NCI-H1105 (cell line): ENCODE results near the gene FUBP1.
"Not testable (repeated sequence)": the region's sequence is repeated elsewhere in the genome, so short reads cannot be mapped to it uniquely, and the experiment has no call there.

ENCODE experiments used
- DNase-seq: peaks from one replicate; lab custom pipeline; 2025; lab: John Stamatoyannopoulos, UW

The FUBP1 gene

DNA sequence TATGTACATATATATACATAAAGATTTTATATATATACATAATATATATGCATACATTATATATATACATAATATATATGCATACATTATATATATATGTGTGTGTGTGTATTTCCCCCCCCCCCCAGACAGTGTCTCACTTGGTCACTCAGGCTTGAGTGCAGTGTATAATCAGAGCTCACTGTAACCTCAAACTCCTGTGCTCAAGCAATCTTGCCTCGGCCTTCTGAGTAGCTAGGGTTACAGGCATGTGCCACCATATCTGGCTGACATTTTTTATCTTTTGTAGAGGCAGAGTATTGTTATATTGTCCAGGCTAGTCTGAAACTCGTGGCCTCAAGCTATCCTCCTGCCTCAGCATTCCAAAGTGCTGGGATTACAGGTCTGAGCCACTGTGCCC is 9.0 kb upstream of the FUBP1 start:
- DNase-seq: no peak

DNA sequence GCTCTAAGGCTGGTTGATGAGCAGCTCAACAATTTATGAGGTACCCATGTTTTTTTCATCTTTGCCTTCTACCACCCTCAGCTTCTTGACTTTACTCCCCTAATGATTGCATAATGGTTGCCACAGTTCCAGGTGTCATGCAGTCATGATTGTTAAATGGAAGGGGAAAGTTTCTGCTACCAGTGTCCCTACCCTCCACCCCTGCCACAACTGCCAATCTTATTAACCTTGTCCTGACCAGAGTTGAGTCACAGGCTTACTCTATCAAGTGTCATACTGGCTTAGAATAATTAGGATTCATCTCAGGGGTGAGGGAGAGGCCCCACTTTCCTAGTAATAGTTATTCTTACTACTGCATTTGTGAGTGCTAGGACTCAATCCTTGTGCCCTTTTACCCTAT is 7.9 kb upstream of the FUBP1 start:
- DNase-seq: no peak

DNA sequence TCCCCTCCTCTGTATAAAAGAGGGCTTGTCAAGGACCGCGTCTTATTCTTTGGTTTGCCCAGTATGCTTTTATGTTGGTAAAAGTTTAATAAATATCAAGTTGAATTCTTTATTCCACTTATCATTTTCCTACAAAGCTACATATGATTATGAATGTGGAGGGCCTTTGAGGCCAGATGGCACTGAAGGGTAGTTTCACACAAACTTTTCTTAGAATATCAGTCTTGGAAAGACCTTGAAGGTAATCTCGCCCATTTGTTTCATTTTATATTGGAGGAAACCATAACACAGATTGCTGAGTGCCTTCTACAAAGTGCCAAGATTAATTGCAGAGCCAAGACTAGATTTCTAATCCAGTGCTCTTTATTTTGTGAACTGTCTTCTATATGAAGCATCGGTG is 5.8 kb upstream of the FUBP1 start:
- no peak for DNase-seq

DNA sequence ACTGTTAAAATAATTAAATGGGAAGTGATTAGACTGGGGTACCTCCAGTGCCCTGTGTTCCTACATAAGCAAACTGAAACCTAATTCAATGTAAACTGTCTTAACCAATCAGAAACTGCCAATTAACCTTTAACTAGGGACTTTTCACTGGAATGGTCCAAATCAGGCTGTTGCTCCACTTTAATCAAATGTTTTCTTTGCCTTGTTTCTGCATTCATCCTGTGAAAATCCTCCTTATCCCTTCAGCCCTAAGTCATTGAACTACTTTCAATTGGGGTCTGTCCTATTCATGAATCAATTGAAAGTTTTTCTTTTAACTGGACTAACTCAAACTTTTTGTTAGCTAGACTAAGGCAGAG is 5.1 kb upstream of the FUBP1 start:
- no peak for DNase-seq

DNA sequence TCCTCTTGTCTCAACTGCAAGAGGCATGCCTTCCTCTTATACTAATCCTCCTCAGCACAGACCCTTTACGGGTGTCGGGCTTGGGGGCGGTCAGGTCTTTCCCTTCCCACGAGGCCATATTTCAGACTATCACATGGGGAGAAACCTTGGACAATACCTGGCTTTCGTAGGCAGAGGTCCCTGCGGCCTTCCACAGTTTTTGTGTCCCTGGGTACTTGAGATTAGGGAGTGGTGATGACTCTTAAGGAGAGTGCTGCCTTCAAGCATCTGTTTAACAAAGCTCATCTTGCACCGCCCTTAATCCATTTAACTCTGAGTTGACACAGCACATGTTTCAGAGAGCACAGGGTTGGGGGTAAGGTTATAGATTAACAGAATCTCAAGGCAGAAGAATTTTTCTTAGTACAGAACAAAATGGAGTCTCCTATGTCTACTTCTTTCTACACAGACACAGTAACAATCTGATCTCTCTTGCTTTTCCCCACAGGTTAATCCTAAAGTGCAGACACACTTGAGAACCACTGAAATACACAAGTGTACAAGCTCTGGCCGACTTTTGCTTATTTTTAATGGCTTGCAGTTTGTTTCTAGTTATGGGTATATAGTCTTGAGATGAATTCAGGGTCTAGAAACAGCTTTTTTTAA is 4.6 kb upstream of the FUBP1 start:
- not testable (repeated sequence) for DNase-seq

DNA sequence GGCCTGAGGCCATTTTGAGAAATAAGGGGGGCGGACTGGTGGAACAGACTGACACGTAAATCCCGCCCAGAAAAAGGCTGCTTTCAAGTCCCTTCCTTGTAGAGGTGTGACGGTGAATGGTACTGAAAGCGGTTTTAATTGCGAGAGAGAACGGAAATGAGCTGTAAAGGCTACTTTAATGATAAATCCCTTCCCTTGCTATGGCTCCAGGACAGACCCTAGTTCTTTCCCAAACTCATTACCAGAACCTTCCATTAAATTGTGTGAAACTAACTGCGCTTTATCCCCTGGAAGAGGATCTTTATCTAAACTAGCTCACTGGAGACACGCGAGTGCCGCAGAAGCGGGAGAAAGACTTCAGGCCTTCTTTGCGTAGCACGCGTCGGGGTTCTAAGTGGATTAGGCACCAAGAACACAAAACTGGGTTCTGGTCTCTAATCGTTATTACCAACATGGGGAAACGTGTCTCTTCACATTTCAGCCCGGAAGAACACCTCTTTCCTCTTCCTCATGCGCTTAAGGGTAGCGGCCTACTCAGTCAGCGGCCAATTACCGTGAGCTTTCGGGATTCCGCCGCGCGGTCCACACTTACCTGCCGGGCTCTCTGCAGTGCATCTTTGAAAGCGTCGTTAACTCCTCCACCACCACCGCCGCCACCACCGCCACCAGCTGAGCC is 441 bp downstream of the FUBP1 start:
- DNase-seq: peak; percentile 92

DNA sequence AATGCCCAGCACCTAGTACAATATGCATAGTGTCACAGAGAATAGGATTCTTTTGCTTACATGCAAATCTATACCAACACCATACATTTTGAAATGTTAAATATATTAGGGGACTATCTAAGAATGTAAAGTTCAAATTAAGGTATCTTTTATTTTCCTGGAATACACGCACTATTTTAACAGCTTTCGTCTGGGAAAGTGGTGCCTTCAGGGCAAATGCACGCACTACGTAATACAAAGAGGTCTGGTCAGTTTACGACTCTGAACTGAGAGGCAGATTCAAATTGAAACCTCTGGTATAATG is 931 bp downstream of the FUBP1 start:
- no peak for DNase-seq

DNA sequence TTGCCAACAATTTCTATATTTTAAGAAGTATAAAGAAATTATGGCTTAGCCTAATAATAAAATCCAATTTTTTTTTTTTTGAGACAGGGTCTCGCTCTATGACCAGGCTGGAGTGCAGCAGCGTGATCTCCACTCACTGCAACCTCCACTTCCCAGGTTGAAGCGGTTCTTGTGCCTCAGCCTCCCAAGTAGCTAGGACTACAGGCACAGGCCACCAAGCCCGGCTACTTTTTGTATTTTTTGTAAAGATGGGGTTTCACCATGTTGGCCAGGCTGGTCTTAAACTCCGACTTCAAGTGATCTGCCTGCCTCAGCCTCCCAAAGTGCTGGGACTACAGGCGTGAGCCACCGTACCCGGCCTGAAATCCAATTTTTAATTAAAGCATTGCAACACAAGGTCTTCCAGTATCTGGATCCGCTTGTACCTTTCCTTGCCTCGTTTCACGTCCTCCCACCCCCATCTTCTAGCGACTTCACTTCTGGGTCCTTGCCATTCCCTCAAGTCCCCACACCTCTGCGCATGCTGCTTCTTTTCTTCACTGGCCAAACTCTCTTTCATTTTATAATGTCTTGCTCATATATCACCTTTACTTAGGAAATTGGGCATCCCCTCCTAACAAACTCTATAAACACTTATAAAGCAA is 2.3 kb downstream of the FUBP1 start:
- no peak for DNase-seq

DNA sequence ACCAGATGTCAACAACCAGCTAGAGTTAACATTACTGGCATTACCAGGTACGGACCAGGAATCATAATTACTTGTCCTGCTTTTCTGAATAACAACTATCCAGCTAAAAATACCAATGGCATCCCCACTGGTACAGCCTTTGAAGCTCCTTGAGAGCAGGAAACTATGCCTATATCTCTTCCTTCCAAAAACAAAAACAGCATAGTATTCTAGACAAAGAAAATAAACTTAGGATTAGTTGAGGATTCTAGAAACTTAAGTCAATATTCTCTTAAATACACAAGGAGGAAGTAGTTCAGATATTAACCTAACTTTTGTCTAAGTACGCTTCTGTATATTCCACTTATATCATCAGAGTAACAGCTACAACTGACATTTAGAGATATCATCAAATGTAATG is 3.0 kb downstream of the FUBP1 start:
- no peak for DNase-seq

DNA sequence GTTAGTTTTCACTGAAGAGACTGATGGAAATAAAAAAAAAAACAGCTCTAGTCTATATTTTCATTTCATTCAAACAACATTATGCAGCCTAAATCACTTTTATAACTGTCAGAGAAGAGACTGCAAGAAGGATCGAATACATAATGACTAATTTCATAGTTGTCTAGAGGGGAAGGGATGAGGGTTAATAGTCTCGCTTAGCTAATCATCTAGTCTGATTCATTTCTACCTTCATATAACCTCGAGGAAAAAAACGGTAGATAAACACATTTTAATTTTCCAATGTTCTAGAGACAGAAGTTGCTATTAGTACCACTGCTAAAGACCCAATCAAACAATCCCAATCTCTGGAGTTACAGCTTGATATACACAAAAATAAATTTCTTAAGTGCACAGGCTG is 3.5 kb downstream of the FUBP1 start:
- DNase-seq: no peak

DNA sequence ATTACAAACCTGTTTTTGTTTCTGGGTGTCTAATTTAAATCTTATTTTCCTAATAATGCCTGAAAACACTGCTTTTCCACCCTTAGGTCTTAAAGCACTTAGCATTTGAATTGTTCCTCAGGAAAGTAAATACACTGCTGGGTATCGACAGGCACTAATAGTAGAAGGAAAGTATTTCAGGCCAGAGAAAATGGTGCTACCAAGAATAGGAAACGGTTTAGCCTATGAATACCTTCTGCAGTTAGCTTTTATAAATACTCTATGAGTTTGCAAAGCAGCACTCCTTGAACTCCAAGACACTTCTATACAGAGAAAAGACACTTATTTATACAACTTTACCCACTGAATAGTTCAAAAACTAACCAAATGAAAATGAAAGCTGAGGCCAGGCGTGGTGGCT is 6.8 kb downstream of the FUBP1 start:
- DNase-seq: no peak

DNA sequence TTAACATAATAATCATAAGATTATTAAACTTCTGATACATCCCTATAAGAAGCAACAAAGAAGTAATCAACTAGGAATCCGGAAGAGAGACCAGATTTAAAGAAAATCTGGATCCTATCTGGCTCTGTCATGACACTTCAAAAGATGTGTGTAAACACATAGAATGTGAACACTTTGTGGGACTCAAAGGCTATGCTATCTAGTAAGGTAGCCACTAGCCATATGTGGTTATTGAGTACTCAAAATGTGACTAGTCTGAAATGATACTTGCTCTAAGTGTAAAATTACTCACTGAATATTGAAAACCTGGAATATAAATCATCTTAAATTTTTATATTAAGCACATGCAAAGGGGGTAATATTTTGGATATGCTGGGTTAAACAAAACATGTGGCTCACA is 8.7 kb downstream of the FUBP1 start:
- DNase-seq: no peak

DNA sequence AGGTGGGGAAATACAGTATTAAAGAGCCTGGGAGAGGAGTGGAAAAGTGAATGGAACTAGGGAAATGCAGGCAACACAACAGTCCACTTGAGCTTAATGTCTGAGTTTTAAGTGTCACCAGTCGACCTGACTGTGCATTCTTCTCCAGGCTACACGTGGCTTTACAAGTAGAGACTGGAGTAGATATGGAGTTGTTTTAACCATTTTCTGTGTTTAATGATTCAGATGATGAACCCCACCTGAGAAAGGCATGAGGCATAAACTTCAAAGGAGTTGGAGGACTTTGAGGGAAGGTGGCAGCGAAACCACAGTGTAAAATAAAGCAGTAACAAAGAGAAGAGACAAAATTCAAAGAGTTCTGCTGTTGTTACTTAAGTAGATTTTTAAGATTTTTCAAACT is 12.6 kb downstream of the FUBP1 start:
- no peak for DNase-seq

DNA sequence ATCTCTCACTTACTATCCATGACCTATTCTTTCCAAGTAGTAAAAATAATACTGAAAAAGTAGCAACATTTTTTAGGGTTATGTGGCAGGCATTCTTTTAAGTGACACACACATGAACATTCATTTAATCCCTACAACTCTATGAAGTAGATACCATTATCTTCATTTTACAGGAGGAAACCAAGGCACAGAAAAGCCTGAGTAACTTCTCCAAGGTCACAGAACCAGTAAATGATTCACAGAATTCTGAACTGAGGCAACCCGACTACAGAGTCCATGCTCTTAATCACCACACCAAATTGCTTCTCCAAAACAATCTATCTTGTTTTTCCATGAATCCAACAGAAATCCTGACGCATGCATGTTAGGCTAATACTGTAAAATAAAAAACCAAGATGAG is 17.5 kb downstream of the FUBP1 start:
- no peak for DNase-seq

DNA sequence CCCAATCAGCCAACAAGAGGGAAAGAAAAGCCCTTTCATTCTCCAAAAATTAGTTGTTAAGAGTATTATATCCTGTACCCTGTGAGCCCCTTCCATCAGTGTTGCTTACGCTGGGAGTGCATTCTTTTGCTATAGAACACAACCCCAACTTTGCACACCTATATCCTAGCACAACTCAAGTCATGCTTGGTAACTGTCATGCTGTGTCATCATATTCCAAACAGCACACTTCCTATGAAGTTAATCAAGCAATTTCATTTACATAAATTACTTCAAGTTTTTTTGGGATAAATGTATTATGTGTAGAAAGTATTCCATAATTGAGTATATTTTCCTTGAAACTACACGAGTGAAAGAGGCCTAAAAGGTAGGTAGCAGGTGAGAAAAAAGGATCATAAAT is 20.0 kb downstream of the FUBP1 start:
- no peak for DNase-seq

DNA sequence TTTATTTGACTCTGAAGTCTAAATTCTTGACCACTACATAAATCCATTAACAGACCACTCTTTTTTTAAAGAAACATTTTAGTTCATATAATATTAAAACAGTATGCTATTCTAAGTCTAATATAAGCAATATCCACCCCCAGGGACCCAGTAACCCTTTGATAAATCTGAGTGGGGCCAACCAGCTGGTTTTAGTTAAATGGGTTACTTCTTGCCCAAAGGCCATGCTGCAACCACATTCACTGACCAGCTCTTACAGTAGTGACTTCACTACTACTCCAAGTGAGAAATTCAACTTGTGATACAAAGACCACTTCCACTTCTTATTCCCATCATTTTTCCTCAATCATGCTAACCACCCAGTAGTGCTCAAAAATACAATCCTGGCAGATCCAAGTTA is 20.5 kb downstream of the FUBP1 start:
- DNase-seq: no peak

DNA sequence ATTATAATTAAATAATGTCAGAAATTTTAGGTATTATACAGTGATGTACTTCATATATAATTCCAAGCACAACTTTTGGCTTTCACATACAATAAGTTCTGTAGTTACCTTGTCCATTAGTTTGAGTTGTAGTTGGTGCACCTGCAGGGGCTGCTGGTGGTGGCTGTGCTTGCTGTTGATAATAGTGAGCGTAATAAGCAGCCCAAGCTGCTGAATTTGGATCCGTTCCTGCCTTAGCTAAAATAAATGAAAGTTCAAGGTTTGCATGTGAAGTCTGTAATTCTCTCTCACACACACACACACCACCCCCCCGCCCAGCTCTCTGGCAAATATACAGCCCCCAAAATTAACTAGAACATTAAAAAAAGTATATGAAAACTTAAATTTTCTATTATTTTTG is 22.4 kb downstream of the FUBP1 start:
- no peak for DNase-seq

DNA sequence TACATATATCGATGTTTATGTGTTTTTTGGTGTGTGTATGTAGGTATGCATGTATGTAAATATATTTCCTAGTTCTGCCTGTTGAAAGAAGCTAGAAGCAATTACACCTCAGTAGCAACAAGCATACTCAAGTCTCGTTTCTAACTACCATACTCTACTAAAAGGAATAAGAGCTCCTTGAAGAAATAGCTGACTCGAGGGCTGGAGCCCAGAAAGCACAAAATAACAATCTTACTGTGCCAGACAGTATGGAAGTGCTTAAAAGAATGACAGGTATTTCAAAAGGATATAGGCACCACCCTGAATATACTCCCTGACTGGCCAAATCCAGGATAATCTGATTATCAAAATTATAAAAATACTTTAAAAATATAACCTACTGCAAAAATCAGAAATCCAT is 23.2 kb downstream of the FUBP1 start:
- DNase-seq: no peak

DNA sequence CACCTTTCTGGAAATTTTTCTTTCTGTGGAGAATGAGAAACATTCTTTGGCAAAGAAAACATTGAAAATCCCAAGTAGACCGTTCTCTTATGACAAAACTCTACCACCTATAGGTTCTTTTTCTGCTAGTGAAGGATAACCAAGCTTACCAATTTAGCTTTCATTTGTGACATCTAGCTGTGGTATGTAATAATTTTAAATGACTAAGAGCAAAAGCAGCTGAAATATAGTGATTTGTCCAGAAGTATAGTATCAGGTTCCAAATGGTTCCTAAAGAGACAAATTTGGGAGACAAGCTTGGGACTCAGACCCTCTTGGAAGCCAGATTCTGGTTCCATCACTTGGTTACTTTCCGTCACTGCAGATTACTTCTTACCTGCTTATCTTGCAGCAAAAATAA is 24.4 kb downstream of the FUBP1 start:
- DNase-seq: no peak

DNA sequence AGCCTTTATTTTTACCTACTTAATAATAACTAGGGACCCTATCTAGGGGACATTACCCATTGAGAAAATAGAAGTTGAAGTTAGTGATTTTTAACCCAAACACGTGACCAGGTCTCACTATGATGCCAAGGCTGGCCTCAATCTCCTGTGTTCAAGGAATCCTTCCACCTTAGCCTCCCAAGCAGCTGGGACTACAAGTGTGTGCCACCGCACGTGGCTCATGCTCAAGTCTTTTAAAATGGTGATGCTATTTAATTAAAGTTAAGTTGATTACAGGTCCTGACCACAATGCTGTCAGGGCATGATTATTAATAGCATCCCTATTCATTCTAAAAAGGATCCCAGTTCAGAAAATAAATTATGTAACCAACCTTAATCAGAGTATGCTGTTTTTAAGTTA is 25.0 kb downstream of the FUBP1 start:
- no peak for DNase-seq

DNA sequence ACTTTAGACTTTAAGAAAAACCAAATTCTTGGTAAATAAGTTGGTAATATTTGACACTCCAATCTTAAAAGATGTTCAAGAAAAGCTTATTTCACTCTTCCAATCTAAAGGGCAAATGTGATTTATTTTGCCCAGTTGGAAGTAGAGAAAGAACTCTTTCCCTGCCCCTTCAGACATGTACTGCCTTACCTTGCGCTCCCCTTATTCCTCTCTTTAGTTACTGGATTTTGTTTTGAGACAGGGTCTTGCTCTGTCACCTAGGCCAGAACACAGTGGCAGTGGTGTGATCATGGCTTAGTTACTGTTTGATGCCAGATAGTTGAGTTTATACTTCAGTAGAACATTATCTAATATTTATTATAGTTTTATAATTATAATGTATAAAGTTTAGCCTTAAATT is 27.5 kb downstream of the FUBP1 start:
- no peak for DNase-seq

DNA sequence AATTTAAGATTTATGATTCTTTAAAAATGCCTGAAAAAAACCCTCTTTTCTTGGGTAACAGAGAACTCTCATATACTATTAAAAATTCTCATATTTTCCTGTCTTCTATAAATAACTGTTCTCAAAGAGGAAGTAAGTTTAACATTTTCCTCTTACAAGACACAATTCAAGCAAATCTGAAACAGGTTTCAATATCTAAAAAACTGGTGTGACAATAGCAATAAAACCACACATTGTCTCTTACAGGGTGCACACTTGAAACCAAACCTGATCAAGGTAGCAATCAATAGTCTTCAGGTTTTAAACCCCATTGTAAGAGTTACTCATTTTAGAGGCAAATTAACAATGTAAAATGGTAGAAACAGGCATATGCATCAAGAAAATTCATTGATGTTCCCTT is 28.0 kb downstream of the FUBP1 start:
- DNase-seq: no peak

DNA sequence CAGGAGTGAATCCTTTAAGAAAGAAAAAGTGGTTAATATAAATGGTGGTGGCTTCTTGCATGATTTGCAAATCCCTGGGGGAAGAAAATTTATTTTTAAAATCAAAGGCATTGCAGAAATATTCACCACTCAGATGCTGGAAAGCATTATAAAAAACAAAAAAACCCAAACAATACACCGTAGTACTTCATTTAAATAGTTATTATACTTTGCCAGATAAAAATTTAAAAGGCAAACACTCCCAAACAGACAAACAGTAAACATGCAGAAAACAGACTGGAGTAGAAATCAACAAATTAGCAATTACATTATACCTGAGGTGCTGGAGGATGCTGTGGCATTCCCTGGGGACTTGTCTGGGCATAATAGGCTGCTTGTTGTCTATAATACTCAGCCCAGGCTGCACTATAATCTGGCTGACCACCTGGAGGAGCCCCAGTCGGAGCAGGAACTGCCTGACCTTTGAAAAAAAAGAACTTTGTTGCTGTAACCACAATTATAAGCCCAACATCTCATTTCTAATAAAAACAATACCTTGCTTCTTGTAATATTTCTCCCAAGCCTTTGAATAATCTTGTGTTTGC is 29.9 kb downstream of the FUBP1 start:
- DNase-seq: peak; percentile 36

DNA sequence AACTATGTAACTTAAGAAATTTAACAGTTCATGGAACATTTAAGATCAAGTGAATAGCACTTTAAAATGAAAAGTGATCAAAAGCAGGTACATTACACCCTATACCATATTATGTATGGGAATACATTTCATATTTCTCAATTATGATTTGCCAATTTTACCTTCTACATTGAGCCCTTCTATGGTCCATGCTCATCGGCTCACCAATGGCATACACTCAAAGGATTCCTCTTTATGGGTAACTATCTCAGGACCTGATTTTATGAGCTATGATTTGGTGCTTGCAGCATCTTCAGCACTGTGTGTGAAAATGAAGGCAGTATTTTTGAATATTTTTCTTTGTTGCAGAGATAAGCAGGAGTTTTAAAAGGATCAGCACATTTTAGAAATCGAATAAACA is 33.5 kb downstream of the FUBP1 start:
- no peak for DNase-seq
